ENCODE results near the gene PBRM1. TPM values are rescaled to one million over a fixed set of nuclear protein-coding genes. Genes with fewer than 3 reads are reported as not detected.

The PBRM1 gene
- total and polyA plus RNA-seq, 2 of the 13 experiments (the other 11 are each of a cell fraction or from before 2014, with no cell fraction given), result 10.9 to 33.2 TPM

- TF ChIP-seq ZXDC (CRISPR knock-in tag; IDR thresholded peaks at IDR 0.05) (no peak), RERE (CRISPR knock-in tag; IDR thresholded peaks at IDR 0.05; ENCODE audit: low read depth) (no peak), ZNF34 (CRISPR knock-in tag; IDR thresholded peaks at IDR 0.05; ENCODE audit: borderline replicate concordance) (no peak), KLF9 (CRISPR knock-in tag; IDR thresholded peaks at IDR 0.05; ENCODE audit: low read depth) (no peak)
These were observed 130.7 kb downstream of the PBRM1 start (continued) for GRCh38 chr3:52555056-52555455.
